ENCODE data around the gene SLC15A4. TPM values are rescaled to one million over a fixed set of nuclear protein-coding genes. Genes with fewer than 3 reads are reported as not detected.

SLC15A4 gene
- total RNA-seq, 3 donors from 2014 or later: 38.6 to 64.7 (median 41.0) TPM

- Histone ChIP-seq H3K4me3 (no peak overlapping the region), H3K27ac (no peak overlapping the region), H3K9me3 (no peaks in the 10 kb centered on the region), H3K27me3 (no peaks in the 10 kb centered on the region), H3K36me3 (no peaks in the 10 kb centered on the region), H3K4me1 (no peaks in the 10 kb centered on the region)
- DNase-seq (ENCODE audit: low spot score in 2 of 2): no peak
- TF ChIP-seq, protein P1, sequence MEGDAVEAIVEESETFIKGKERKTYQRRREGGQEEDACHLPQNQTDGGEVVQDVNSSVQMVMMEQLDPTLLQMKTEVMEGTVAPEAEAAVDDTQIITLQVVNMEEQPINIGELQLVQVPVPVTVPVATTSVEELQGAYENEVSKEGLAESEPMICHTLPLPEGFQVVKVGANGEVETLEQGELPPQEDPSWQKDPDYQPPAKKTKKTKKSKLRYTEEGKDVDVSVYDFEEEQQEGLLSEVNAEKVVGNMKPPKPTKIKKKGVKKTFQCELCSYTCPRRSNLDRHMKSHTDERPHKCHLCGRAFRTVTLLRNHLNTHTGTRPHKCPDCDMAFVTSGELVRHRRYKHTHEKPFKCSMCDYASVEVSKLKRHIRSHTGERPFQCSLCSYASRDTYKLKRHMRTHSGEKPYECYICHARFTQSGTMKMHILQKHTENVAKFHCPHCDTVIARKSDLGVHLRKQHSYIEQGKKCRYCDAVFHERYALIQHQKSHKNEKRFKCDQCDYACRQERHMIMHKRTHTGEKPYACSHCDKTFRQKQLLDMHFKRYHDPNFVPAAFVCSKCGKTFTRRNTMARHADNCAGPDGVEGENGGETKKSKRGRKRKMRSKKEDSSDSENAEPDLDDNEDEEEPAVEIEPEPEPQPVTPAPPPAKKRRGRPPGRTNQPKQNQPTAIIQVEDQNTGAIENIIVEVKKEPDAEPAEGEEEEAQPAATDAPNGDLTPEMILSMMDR (IDR thresholded peaks at IDR 0.05): no peak
- TF ChIP-seq POLR2A (IDR thresholded peaks at IDR 0.05) (no peak), POLR2AphosphoS5 (IDR thresholded peaks at IDR 0.05) (no peak)
- intact Hi-C loops (cut with DNase I; ENCODE audit: low total_unique reads): no loop called here
Observed at GRCh38 chr12:128787827-128788226, 35.9 kb downstream of the SLC15A4 start.

DNA sequence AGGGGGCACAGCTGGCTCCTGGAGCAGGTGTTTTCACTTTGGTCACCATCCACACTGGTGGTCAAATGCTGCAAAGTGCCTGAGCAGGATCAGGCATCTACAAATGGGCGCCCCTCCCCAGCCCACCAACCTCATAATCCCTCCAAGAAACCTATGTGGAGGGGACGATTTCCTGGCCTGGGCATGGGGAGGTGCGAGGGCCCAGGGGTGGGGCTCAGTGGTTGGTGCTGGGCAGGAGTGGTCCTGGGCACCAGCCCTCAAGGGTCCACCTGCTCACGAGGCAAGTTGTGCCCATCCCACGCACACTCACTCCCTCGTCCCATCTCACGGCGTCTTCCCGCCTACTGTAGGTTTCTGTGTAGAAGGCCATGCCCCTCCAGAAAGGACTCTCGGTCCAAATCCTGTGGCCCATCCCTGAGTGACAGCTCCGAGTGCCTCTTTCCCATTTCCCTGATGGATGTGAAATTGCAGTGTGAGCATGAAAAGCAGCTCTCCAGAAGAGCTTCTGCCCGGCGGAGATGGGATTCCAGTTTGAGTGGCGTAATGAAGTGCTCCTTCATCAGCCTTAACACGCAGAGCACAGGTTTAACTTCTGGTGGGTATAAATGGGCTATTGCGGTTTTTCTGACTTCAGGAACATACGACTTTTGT lies 36.9 kb downstream of the SLC15A4 start:
- Histone ChIP-seq H3K36me3 (no peaks in the 10 kb centered on the region), H3K4me3 (no peak overlapping the region), H3K27ac (no peak overlapping the region), H3K9me3 (no peaks in the 10 kb centered on the region), H3K27me3 (no peaks in the 10 kb centered on the region), H3K4me1 (no peaks in the 10 kb centered on the region)
- DNase-seq (ENCODE audit: low spot score in 2 of 2): no peak
- no peak for TF ChIP-seq POLR2AphosphoS5 (IDR thresholded peaks at IDR 0.05)
- TF ChIP-seq, protein P1 (IDR thresholded peaks at IDR 0.05): no peak
- no peak for TF ChIP-seq POLR2A (IDR thresholded peaks at IDR 0.05)
- intact Hi-C loops (cut with DNase I; ENCODE audit: low total_unique reads): no loop called here

GRCh38 chr12:128784030-128784760 lies 39.6 kb downstream of the SLC15A4 start:
- TF ChIP-seq, protein P1 (IDR thresholded peaks at IDR 0.05): no peak
- TF ChIP-seq POLR2AphosphoS5 (IDR thresholded peaks at IDR 0.05) (no peak), POLR2A (IDR thresholded peaks at IDR 0.05) (no peak)
- no peaks in the 10 kb centered on the region for H3K27me3 ChIP-seq
- no peaks in the 10 kb centered on the region for H3K4me1 ChIP-seq
- intact Hi-C loops (cut with DNase I; ENCODE audit: low total_unique reads): no loop called here
- H3K36me3 ChIP-seq: no peaks in the 10 kb centered on the region
- H3K27ac ChIP-seq: no peak overlapping the region
- H3K9me3 ChIP-seq: peaks cover 0 to 4% of the 10 kb centered on the region in 2 donors
- H3K4me3 ChIP-seq: no peak overlapping the region
- DNase-seq (ENCODE audit: low spot score in 2 of 2): no peak

DNA sequence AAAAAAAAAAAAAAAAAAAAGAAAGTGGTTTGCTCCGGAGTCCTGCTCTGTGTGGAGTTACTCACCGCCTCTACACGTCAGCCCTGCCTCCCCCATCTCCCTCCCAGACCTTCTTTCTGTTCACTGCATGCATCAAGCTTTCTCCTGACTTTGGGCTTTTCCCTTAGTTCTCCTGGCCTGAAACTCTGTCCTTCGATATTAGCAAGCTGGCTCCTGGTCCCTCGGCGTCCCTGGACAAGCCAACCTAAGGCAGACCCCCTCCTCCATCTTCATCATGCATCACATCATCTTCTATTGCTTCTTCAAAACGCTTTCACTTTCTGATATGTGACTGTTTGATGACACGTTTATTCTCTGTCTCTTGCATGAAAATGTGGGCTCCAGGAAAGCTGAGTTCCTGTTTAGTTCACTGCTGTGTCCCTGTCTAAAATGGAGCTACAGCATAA lies 40.6 kb downstream of the SLC15A4 start:
- Histone ChIP-seq H3K27me3 (no peaks in the 10 kb centered on the region), H3K4me1 (no peaks in the 10 kb centered on the region), H3K9me3 (peaks cover 0 to 4% of the 10 kb centered on the region in 2 donors), H3K36me3 (no peaks in the 10 kb centered on the region), H3K27ac (no peak overlapping the region), H3K4me3 (no peak overlapping the region)
- DNase-seq (ENCODE audit: low spot score in 2 of 2): no peak
- intact Hi-C loops (cut with DNase I; ENCODE audit: low total_unique reads): no loop called here
- TF ChIP-seq, protein P1 (IDR thresholded peaks at IDR 0.05): no peak
- TF ChIP-seq POLR2AphosphoS5 (IDR thresholded peaks at IDR 0.05) (no peak), POLR2A (IDR thresholded peaks at IDR 0.05) (no peak)

GRCh38 chr12:128779901-128780300 lies 43.9 kb downstream of the SLC15A4 start:
- TF ChIP-seq POLR2AphosphoS5 (IDR thresholded peaks at IDR 0.05) (no peak), POLR2A (IDR thresholded peaks at IDR 0.05) (no peak)
- TF ChIP-seq, protein P1 (IDR thresholded peaks at IDR 0.05): no peak
- H3K36me3 ChIP-seq: no peaks in the 10 kb centered on the region
- H3K27me3 ChIP-seq: no peaks in the 10 kb centered on the region
- DNase-seq (ENCODE audit: low spot score in 2 of 2): no peak
- H3K27ac ChIP-seq: no peak overlapping the region
- H3K9me3 ChIP-seq: peaks cover 0 to 4% of the 10 kb centered on the region in 2 donors
- no peak overlapping the region for H3K4me3 ChIP-seq
- intact Hi-C loops (cut with DNase I; ENCODE audit: low total_unique reads): no loop called here
- H3K4me1 ChIP-seq: no peaks in the 10 kb centered on the region

Measured in breast epithelium (tissue), 4 donors.